ELR (cell line): Measurements from ENCODE around the gene DCTPP1.
"Not testable (repeated sequence)": the region's sequence is repeated elsewhere in the genome, so short reads cannot be mapped to it uniquely, and the experiment has no call there.

Source experiments
- DNase-seq: peaks from one replicate; pipeline ENCODE4 v3.0.0-alpha.2; 2015; ENCODE audit warnings: low read depth

Gene DCTPP1

DNA sequence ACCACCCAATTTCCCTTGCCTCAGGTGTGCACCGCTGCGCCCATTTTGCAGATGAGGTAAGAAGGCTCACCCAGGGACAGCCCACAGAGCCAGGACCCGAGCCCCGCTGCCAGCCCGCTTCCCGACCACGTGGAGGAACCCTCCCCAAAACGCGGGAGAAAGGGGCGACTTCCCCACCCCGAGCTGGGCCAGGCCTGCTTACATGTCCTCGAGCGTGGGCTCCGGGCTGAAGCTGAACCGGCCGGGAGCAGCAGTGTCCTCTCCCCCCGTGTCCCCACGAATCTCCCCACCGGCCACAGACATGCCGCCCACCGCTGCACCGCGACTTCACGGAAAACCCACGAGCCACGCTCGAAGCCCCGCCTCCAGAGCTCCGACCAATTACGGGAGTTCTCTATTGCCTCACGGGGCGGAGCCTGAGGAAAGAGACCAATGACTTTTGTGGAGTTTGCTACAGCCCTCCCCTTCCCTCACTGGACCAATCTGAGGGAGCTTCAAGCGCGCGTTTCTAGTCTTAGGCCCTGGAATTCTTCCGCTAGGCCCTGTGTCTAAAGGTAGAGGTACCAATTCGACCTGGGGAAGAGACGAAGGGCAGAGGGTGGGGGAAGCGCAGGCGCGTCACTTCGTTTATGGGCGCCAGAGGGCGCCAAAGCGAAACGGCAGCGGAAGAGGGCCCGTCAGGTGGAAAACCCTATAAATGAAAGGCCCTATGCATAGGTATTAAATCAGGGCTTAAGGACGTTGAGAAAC is at the start of gene DCTPP1:
Gene DCTPP1, minus strand, starts transcription at position 353 of the 750 bp plus-strand sequence. Its CDS starts 50 bp downstream, at position 303.
- DNase-seq = peak; percentile 100

DNA sequence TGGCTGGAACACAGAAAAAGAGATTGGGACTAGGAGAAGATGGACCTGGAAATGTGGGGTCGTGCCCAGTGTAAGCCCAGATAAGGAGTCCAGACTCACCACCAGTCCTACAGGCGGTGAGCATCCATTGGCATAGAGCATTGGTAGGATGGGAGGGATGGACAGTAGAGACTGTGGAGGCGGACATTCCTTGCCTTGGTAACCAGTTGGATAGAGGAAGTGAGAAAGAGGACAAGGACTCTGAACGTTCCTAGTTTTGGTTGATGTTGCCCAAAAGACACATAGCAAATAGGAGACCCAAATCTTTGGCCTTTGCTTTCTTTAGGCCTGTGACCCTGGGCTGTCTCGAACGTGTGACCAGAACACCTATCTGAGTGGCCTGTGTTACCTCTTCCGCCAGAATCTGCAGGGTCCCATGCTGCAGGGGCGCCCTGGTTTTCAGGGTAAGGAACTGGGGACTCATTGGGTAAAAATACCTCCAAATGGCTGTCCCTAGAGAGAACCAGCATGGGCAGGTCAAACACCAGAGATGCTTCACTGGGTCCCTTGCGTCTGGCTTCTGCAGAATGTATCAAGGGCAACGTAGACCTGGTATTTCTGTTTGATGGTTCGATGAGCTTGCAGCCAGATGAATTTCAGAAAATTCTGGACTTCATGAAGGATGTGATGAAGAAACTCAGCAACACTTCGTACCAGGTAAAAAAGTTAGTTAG is 49.1 kb upstream of the DCTPP1 start:
- DNase-seq = no peak

DNA sequence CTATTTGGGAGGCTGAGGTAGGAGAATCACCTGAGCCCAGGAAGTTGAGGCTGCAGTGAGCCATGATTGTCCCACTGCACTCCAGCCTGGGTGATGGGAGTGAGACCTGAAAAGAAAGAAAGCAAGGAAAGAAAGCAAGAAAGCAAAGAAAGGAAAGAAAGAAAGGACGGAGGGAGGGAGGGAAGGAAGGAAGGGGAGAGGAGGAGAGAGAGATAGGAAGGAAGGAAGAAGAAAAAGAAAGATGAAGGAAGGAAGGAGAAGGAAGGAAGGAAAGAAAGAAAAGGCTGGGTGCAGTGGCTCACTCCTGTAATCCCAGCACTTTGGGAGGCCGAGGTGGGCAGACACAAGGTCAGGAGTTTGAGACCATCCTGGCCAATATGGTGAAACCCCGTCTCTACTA is 47.9 kb upstream of the DCTPP1 start:
- not testable (repeated sequence) for DNase-seq

DNA sequence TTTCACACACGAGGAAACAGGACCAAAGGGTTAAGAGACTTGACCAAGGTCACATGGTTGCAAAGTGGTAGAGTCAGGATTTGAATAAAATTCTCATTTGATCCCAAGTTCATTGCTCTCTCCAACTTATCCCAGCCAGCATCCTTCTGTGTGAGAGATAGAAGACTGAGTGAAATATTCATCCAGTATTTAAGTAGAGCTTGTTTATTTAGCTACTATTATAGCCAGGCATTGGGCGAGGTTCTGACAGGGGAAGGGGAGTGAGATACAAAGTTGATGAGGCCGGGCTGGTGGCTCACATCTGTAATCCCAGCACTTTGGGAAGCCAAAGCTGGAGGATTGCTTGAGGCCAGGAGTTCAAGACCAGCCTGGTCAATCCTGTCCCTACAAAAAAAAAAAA is 47.2 kb upstream of the DCTPP1 start:
- DNase-seq = no peak

DNA sequence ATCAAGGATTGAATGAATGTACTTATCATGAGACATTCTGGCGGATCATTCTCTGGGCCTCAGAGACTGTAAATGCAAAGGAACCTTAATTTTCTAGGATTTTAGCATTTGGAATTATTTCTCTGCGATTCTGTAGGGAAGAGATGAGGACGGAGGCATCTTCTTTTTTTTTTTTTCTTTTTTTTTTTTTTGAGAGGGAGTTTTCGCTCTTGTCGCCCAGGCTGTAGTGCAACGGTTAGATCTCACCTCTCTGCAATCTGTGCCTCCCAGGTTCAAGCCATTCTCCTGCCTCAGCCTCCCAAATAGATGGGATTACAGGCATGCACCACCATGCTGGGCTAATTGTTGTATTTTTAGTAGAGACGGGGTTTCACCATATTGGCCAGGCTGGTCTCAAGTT is 44.9 kb upstream of the DCTPP1 start:
- no peak for DNase-seq

DNA sequence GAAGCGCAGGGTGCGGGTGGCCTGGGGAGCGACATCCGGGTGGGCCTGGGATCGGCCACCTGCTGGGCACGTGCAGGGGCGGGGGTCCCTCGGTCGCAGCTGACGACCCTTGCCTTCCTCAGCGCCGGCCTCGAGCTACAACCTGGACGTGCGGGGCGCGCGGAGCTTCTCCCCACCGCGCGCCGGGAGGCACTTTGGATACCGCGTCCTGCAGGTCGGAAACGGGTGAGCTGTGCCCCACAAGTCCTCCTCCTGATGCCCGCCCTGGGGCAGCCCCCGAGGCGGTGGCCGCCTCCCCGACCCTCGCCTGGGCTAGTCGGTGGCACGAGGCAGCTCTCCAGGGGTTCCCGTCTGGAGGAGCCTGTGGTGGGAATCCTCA is 44.2 kb upstream of the DCTPP1 start:
- no peak for DNase-seq

DNA sequence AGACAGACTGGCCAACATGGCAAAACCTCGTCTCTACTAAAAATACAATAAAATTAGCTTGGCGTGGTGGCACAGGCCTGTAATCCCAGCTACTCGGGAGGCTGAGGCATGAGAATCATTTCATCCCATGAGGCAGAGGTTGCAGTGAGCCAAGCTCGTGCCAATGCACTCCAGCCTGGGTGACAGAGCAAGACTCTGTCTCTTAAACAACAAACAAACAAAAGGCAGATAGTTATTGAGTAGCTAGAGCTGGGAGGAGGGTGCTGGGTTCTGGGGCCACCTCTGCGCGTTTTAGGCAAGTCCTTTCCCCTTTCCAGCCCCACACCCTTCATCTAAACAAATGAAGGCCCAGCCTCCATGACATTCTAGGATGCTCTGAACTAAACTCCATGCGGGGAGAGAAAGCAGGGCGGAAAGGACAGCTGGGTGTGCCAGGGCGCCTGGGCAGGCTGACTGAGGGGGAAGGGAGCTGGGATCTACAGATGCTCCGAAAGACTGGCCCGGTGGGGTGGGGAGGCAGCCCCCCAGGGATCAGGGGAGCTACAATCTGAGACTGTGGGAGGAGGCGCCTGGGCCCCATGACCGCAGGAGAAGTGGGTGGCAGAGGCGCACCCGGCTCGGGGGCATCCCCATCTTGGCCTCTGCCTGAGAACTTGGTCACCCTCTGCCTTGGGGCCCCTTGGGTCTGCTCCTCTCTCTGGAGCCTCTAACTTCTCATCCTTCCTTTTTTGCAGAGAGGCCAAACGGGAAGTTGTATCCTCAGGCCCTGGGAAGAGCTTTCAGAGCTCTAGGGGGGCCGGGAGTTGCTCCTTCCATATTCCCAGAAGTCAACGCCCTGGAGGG is 43.6 kb upstream of the DCTPP1 start:
- DNase-seq = no peak

DNA sequence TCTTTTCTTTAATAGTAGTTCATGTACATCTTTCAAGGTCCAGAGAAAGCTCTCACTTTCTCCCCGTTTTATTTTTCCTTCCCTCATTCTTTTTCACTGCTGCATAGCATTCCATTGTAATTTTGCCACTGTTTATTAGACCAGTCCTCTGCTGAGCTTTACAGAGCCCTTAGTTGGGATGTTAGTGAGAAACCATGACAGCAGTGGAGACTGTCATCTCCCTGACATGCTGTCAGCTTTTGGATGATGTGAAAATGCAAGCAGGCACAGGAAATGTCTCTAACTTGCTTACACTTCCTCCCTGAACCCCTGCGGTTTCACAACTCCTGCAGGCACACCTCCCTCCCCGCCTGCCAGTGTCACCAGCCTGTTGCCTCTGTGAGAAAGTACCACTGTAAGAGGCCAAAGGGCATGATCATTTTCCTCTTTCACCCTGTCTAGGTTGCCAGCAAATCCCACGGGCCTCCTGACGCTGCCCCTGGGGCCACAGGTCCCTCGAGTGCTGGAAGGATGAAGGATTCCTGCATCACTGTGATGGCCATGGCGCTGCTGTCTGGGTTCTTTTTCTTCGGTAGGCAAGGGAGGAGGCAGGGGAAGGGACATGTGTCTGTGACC is 42.6 kb upstream of the DCTPP1 start, which contains the start of gene ITGAL:
Gene ITGAL, plus strand, starts transcription at position 415 of the 615 bp plus-strand sequence. Its CDS starts 96 bp downstream, at position 511.
- no peak for DNase-seq

DNA sequence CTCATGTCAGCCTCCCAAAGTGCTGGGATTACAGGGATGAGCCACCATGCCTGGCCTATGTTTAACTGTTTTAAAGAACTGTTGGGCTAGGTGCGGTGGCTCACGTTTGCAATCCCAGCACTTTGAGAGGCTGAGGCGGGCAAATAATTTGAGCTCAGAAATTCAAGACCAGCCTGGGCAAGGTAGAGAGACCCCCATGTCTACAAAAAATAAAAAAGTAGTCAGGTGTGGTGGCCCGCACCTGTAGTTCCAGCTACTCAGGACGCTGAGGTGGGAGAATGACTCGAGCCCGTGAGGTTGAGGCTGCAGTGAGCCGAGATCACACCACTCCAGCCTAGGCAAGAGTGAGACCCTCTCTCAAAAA is 40.8 kb upstream of the DCTPP1 start:
- DNase-seq = no peak

DNA sequence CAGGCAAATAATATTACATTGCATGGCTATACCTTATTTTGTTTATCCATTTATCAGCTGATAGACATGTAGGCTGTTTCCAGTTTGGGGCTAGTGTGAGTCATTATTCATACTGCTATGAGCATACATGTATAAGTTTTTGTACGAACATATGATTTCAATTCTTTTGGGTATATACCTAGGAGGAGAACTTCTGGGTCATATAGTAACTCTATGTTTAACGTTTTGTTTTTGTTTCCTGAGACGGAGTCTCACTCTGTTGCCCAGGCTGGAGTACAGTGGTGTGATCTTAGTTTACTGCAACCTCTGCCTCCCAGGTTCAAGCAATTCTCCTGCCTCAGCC is 40.3 kb upstream of the DCTPP1 start:
- DNase-seq = no peak

DNA sequence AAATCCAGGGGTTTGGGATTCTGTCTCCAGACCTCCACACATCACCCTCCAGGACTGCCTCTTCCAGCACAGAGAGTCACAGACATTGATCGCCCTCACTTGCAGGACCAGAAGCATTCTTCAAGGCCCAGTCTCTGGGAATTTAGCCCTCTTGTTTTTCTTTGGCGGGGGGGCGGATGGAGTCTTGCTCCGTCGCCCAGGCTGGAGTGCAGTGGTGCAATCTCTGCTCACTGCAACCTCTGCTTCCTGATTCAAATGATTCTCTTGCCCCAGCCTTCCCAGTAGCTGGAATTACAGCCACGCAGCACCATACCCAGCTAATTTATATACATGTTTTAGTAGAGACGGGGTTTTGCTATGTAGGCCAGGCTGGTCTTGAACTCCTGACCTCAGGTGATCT is 34.2 kb upstream of the DCTPP1 start:
- no peak for DNase-seq

DNA sequence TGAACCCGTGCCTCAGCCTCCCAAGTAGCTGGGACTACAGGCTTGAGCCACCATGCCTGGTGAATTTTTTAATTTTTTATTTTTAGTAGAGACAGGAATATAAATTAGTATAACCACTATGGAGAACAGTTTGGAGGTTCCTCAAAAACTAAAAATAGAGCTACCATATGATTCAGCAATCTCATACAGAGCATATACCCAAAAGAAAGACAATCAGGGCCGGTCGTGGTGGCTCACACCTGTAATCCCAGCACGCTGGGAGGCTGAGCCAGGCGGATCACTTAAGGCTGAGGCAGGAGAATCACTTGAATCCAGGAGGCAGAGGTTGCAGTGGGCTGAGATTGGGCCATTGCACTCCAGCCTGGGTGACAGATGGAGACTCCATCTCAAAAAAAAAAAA is 31.6 kb upstream of the DCTPP1 start:
- not testable (repeated sequence) for DNase-seq

DNA sequence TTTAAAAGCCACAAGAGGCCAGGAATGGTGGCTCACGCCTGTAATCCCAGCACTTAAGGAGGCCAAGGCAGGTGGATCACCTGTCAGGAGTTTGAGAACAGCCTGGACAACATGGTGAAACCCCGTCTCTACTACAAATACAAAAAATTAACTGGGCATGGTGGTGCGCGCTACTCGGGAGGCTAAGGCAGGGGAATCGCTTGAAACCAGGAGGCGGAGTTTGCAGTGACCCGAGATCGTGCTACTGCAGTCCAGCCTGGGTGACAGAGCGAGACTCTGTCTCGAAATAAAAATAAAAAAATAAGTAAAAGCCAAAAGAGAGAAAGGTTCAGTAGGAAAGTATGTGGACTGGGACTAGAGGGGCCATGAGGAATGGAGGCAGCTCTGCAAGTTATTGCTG is 29.6 kb upstream of the DCTPP1 start:
- DNase-seq = no peak

DNA sequence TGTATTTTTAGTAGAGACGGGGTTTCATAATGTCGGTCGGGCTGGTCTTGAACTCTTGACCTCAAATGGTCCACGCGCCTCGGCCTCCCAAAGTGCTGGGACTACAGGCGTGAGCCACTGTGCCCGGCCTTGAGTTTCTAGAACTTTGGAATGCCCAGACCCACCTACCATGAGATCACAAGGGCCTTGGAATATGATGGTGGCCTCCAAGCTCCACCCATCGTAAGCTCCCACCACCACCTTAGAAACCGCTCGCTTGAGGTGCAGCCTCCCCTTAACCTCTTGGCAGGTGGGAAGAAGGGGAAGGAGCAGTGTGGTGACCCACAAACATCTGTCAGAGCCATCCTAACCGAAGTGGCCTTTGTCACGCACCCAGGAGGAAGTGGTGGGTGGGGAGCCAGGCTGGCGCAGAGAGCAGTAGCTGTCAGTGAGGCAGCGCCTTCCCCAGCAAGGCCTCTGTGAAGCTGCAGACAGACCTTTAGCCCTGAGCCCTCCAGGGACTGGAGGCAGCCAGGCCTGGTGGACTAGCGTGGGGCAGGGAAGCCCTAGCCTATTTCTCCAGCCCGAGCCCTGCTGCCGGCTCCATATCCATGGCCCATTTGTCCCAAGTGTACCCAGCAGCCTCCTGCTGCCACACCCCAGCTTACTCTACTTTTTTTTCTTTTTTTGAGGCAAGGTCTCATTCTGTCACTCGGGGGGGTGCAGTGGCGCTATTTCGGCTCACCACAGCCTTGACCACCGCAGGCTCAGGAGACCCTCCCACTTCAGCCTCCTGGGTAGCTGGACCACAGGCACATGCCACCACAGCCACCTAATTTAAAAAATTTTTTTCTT is 28.9 kb upstream of the DCTPP1 start:
- no peak for DNase-seq

DNA sequence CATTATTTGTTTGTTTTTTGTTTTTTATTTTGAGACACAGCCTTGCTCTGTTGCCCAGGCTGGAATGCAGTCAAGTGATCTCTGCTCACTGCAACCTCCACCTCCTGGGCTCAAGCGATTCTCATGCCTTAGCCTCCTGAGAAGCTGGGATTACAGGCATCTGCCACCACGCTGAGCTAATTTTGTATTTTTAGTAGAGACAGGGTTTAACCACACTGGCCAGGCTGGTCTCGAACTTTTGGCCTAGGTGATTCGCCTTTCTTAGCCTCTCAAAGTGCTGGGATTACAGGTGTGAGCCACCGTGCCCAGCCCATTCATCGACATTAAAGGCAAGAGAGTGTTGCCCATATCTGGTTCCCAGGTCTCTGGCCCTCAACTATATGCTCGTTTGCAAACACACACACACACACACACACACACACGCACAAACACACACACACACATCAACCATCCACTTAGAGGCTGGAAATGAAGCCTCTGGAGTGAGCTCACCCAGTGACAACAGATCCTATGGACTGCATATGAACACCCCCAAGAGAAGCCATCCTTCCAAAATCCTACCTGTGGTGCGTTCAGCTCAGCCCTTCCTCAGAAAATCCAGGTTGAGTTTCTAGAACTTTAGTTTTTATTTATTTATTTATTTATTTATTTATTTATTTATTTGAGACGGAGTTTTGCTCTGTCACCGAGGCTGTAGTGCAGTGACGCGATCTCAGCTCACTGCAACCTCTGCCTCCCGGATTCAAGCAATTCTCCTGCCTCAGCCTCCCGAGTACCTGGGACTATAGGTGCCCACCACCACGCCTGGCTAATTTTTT is 28.1 kb upstream of the DCTPP1 start:
- no peak for DNase-seq

DNA sequence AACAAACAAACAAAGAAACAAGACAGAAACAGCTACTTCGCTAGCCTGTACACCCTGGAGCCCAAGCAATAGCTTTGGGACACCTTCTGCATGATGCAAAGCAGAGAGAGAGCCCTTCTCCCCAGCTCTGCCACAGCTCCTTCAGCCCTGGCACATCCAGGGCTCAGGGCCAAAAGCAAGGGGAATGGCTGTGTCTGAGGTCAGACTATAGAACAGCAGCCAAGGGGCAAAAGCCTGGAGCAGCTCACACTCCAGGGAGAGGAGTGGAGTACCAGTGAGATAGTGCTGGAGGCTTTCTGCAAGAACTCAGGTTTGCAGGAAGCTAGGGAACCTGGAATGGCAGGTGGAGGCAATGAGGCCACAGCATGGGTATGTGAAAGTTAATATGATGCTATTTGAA is 27.4 kb upstream of the DCTPP1 start:
- DNase-seq = no peak

DNA sequence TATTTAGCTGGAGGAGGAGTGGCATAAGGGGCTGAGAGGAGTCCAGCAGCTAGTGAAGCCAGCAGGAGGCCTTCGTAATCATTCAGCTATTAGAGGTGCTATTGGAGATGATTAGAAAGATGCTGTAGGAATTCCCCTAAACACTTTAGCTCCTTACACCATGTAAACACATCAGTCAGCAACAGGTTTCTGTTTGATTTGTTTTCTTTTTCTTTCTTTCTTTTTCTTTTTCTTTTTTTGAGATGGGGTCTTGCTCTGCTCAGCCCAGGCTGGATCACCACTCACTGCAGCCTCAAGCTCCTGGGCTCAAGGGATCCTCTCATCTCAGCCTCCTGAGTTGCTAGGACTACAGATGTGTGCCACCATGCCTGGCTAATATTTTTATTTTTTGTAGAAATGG is 26.5 kb upstream of the DCTPP1 start:
- DNase-seq = no peak

DNA sequence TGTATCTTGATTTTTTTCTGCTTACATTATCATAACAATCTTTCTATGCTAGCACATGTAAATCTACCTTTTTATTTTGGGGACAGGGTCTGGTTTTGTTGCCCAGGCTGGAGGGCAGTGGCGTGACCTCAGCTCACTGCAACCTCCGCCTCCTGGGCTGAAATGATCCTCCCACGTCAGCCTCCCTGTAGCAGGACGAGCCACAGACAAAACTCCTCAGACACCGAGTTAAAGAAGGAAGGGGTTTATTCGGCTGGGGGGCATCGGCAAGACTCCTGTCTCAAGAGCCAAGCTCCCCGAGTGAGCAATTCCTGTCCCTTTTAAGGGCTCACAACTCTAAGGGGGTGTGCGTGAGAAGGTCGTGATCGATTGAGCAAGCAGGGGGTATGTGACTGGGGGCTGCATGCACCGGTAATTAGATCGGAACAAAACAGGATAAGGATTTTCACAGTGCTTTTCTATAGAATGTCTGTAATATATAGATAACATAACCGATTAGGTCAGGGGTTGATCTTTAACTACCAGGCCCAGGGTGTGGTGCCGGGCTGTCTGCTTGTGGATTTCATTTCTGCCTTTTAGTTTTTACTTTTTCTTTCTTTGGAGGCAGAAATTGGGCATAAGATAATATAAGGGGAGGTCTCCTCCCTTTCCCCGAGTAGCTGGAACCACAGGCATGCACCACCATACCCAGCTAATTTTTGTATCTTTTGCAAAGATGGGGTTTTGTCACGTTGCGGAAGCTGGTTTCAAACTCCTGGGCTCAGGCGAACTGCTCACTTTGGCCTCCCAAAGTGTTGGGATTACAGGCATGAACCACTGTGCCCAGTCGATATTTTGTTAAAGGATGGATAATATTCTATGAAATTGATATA is 23.1 kb upstream of the DCTPP1 start:
- not testable (repeated sequence) for DNase-seq

DNA sequence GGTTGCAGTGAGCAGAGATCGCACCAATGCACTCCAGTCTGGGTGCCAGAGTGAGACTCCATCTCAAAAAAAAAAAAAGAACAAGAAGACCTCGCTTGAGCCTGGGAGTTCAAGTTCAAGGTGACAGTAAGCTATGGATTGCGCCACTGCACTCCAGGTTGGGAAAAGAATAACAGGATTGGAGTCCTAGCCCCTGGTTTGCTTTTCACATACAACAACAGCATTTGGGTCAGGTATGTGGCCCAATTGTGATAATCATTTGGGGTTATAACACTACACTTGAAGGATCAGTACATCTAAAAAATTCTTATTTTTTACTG is 19.2 kb upstream of the DCTPP1 start:
- no peak for DNase-seq
